Stimulated activated CD8-positive, alpha-beta memory T cell treated with anti-CD3 and anti-CD28 coated beads, Interleukin-4, amount 100 ng/mL, for 4 hours (primary cell): ENCODE measurements around the gene GAS6.
"Not testable (repeated sequence)": the region's sequence is repeated elsewhere in the genome, so short reads cannot be mapped to it uniquely, and the experiment has no call there.

Experiments used
- DNase-seq, 2 donors: peaks; one replicate each; pipeline ENCODE4 v3.0.0-alpha.2; 2020; ENCODE audit warnings: low read depth in 2 of 2, low spot score in 1 of 2

GAS6 gene

DNA sequence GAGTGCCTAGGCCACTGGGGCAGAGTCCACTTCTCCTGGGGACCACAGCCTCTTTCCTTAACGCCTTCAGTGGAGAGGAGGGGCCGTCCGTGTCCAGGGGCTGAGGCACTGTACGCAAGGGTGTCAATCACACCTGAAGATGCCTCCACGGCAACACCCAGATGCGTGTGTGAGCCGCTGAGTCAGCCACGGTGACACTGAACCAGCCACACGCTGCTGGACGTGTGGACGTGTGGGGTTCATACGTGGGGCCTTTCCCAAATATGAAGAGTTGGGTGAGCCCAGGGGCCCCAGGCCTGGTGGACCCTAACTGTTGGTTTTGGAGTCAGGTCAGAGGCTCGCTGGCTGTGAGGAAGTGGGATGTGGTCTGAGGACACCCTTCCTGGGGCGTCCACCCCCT is 53.2 kb downstream of the GAS6 start:
- DNase-seq, result no peak

- no peak for DNase-seq
Measured at GRCh38 chr13:113809934-113810333, 53.9 kb downstream of the GAS6 start.

- DNase-seq, result no peak
Measured at GRCh38 chr13:113808058-113808834, 55.6 kb downstream of the GAS6 start.

- DNase-seq, result no peak
Measured at GRCh38 chr13:113806526-113806925, 57.4 kb downstream of the GAS6 start.

GRCh38 chr13:113806104-113806471 is 57.8 kb downstream of the GAS6 start:
- no peak for DNase-seq

DNA sequence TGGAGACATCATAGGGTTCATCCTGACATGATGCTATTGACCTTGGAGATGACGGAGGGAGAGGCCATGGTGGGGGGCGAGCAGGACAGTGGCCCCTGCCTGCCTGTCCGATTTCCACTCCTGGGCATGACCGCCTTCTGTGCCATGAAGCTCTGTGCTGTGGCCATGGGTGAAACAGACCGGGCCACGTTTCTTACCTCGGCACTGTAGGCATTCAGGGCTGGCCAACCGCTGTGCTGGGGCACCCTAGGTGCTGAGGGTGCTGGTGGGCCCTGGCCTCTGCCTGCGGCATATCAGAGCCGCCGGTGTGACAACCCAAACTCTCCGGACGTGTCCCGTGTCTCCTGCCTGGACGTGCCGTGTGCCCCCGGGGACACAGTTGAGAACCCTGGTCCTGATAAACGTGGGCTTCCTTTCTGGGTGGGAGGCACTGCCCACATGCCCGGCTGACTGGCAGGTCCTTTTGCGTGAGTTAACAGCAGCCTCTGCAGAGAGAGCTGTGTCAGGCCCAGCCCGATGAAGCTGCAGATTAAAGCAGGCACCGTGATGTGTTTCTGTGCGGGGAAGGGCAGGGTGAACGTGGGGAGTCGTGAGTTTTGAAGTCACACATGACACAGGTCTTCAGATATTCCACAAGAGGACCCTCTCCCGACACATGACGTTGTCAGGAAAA is 58.3 kb downstream of the GAS6 start:
- DNase-seq, result no peak

GRCh38 chr13:113804703-113805430 is 59.0 kb downstream of the GAS6 start:
- DNase-seq, result no peak

- no peak for DNase-seq
Measured at GRCh38 chr13:113804017-113804702, 59.7 kb downstream of the GAS6 start.

DNA sequence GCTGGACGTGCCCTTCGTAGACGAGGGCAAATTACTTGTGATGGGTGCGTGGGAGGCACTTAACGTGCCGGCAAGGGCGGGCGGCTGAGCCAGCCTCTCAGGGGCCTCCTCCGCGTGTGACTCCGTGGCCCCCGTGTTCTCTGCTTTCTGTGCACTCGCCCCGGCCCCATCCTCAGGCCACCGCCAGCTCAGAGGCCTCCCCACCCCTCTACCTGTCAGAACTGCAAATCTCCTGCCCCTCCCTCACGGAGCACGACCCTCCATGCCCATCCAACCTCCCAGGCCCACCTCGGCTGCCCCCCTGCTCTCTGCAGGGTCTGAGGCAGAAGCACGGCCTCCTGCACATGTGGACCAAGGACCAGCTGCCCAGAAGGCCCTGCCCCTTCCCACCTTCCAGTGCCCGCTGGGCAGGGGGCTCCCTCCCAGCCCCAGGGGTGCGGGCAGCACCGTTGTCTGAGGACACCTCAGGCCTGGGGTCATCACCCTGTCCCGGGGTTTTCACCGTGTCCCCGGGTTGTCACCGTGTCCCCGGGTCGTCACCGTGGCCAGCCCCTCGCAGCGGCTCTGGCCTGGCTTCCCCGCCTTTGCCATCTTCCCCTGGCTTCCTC is 60.4 kb downstream of the GAS6 start:
- no peak for DNase-seq

GRCh38 chr13:113802761-113803160 is 61.1 kb downstream of the GAS6 start:
- DNase-seq, result no peak

GRCh38 chr13:113802090-113802531 is 61.8 kb downstream of the GAS6 start:
- no peak for DNase-seq

DNA sequence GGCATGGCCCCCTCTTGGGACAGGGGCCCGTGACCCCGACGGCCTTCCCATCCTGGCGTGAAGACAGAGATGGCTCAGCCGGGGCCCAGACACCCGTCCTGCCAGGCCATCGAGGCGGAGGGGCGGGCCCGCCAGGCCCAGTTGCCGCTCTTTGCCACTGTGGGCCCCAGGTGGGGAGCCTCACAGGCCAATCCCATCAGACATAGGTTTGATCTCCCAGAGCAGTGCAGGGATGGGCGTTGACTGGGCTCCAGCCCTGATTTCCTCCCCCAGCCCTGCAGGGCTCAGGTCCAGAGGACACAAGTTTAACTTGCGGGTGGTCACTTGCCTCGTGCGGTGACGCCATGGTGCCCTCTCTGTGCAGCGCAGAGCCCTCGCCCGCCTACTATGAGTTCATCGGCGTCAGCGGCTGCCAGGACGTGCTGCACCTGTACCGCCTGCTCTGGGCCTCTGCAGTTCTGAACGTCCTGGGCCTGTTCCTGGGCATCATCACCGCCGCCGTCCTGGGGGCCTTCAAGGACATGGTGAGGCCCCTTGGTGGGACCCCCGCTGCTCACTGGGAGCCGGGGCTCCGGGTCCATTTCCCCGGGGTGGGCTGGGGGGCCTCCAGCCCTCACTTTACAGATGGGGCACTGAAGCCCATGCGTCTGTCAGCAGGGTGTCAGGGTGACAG is 62.5 kb downstream of the GAS6 start:
- no peak for DNase-seq

GRCh38 chr13:113800576-113800926 is 63.3 kb downstream of the GAS6 start:
- no peak for DNase-seq

DNA sequence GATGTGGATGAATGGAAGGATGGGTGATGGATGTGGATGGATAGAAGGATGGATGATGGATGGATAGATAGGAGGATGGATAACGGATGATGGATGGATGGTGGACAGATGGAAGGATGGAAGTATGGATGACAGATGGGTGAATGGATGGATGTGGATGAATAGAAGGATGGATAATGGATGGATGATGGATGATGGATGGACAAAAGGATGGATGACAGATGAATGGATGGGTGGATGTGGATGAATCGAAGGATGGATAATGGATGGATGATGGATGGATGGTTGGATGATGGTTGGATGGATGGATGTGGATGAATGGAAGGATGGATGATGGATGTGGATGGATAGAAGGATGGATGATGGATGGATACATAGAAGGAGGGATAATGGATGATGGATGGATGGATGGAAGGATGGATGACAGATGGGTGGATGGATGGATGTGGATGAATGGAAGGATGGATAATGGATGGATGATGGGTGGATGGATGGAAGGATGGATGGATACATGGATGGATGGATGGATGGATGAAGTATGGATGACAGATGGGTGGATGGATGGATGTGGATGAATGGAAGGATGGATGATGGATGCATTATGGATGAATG is 65.6 kb downstream of the GAS6 start:
- DNase-seq, result no peak

GRCh38 chr13:113796964-113797676 is 66.8 kb downstream of the GAS6 start:
- DNase-seq, result no peak

- no peak for DNase-seq
Measured at GRCh38 chr13:113796211-113796963, 67.5 kb downstream of the GAS6 start.

GRCh38 chr13:113795362-113795761 is 68.5 kb downstream of the GAS6 start:
- not testable (repeated sequence) for DNase-seq

GRCh38 chr13:113794764-113795173 is 69.1 kb downstream of the GAS6 start:
- DNase-seq, result no peak

DNA sequence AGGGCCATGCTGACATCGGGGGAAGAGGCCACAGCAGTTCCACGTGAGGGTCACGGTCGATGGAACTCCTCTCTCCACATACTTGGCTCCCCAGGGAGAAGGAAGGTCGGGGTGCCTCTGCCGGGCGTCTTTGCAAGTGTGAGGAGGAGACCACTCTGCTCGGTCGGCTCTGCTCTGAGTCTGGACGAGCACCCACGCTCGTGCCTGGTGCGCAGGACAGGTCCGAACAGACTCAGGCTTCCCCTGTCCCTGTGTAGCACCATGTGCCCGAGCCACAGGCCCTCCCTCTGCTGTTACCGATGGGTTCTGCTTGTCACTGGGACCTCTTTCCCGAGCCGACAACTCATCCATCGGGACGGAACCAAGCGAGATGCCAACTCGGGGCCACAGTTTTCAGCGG is 69.8 kb downstream of the GAS6 start:
- DNase-seq, result no peak
